ENCODE results near the gene CTTN.

DNA sequence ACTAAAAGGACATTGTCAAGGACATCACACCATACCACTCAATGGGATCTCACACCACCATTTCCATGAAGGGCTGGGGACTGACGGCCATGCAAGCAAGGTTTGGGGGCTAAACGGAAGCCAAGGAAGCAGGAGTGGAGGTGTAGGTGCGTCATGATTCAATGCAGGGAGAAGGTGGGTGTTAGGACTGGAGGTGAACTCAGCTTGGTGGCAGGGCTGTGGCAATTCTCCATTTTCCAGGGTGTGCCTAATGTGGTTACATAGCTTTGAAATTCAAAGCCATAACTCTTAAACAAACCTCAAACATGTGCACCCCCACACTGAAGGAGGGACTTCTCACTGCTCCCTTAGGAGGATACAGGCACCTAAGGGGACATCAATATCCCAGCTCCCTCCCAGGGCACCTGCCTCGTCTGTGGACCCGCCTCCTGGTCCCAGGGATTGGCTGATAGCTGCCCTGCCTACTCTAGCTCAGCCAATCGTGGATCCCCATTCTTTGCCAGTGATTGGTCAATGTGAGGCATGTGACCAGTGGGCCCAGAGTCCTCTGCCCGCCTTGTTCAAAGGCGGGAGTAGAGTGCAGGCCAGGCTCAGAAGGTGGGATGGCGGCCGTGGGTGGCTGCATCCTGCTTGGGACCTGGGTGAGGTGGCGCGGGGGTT is 64.6 kb downstream of the CTTN start:
- TF ChIP-seq POLR2A (IDR thresholded peaks at IDR 0.05), result no peak
- TF ChIP-seq, protein P1, sequence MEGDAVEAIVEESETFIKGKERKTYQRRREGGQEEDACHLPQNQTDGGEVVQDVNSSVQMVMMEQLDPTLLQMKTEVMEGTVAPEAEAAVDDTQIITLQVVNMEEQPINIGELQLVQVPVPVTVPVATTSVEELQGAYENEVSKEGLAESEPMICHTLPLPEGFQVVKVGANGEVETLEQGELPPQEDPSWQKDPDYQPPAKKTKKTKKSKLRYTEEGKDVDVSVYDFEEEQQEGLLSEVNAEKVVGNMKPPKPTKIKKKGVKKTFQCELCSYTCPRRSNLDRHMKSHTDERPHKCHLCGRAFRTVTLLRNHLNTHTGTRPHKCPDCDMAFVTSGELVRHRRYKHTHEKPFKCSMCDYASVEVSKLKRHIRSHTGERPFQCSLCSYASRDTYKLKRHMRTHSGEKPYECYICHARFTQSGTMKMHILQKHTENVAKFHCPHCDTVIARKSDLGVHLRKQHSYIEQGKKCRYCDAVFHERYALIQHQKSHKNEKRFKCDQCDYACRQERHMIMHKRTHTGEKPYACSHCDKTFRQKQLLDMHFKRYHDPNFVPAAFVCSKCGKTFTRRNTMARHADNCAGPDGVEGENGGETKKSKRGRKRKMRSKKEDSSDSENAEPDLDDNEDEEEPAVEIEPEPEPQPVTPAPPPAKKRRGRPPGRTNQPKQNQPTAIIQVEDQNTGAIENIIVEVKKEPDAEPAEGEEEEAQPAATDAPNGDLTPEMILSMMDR (IDR thresholded peaks at IDR 0.05), result no peak

Data from Peyer's patch (tissue), 4 donors.